ENCODE data around the gene CACNA2D3. TPM values are rescaled to one million over a fixed set of nuclear protein-coding genes. Genes with fewer than 3 reads are reported as not detected.

CACNA2D3 gene
- total RNA-seq, 1 donor from 2014 or later: 17.2 TPM

DNA sequence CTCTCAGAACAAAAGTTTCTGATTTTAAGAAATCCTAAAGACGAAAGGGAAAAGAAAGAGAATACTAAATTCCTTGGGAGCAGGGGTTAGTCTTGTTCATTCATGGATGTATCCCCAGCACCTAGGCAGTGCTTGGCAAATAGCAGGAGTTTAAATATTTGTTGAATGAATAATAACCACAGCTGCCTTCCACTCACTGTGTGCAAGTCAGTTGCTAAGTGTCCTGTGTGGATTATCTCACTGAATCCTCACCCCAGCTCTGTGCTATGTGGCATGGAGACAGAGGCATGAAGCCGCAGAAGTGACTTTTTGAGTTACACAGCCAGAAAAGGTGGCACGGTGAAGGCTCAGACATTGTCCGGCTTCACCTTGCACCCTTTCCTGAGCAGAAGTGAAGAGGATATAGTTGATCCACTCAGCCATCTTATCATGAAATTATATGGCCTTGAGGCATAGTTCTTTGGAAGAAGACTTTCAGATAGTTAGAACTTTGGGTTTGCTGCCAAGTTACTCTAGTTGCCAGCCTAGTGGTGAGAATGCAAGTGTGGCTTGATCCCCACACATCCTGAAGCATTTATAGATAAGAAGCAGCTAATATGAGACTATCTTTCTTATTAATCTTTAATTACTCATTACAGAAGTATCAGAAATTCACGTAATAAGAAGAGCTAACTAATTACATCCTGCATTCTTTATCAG lies 450.0 kb downstream of the CACNA2D3 start:
- TF ChIP-seq POLR2A (IDR thresholded peaks at IDR 0.05) (no peak), POLR2AphosphoS5 (IDR thresholded peaks at IDR 0.05; ENCODE audit: insufficient read depth in 1 of 2, low read depth in 1 of 2) (no peak)
- TF ChIP-seq, protein P1, sequence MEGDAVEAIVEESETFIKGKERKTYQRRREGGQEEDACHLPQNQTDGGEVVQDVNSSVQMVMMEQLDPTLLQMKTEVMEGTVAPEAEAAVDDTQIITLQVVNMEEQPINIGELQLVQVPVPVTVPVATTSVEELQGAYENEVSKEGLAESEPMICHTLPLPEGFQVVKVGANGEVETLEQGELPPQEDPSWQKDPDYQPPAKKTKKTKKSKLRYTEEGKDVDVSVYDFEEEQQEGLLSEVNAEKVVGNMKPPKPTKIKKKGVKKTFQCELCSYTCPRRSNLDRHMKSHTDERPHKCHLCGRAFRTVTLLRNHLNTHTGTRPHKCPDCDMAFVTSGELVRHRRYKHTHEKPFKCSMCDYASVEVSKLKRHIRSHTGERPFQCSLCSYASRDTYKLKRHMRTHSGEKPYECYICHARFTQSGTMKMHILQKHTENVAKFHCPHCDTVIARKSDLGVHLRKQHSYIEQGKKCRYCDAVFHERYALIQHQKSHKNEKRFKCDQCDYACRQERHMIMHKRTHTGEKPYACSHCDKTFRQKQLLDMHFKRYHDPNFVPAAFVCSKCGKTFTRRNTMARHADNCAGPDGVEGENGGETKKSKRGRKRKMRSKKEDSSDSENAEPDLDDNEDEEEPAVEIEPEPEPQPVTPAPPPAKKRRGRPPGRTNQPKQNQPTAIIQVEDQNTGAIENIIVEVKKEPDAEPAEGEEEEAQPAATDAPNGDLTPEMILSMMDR (IDR thresholded peaks at IDR 0.05): no peak
- intact Hi-C loops (cut with DNase I): no loop called here
- Histone ChIP-seq H3K27me3 (no peaks in the 10 kb centered on the region), H3K4me3 (no peak overlapping the region), H3K27ac (no peak overlapping the region), H3K36me3 (no peaks in the 10 kb centered on the region), H3K9me3 (no peaks in the 10 kb centered on the region), H3K4me1 (no peaks in the 10 kb centered on the region)
- no peak for DNase-seq (ENCODE audit: extremely low spot score in 2 of 2)

DNA sequence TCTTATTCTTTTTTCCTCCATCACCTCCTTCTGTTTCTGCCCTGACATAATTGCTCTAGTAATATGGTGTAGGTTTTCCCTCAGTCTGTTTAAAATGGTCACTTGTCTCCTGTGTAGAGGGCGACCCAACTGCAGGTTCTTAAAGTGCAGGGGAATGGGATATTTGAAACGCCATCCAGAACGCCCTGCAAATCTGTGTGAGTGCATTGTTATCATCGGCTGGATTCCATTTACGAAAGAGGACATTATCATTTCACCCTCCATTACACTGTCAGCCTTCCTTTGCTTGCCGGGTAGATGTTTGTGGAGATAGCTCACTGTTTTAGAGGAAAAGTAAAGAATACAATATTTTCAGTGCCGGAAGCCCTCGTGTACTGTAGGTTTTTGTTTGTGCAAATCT lies 451.5 kb downstream of the CACNA2D3 start:
- no peaks in the 10 kb centered on the region for H3K36me3 ChIP-seq
- H3K9me3 ChIP-seq: no peaks in the 10 kb centered on the region
- H3K4me1 ChIP-seq: no peaks in the 10 kb centered on the region
- TF ChIP-seq POLR2A (IDR thresholded peaks at IDR 0.05) (no peak), POLR2AphosphoS5 (IDR thresholded peaks at IDR 0.05; ENCODE audit: insufficient read depth in 1 of 2, low read depth in 1 of 2) (no peak)
- TF ChIP-seq, protein P1 (IDR thresholded peaks at IDR 0.05): no peak
- intact Hi-C loops (cut with DNase I): no loop called here
- no peak for DNase-seq (ENCODE audit: extremely low spot score in 2 of 2)
- H3K27ac ChIP-seq: no peak overlapping the region
- H3K4me3 ChIP-seq: no peak overlapping the region
- no peaks in the 10 kb centered on the region for H3K27me3 ChIP-seq

DNA sequence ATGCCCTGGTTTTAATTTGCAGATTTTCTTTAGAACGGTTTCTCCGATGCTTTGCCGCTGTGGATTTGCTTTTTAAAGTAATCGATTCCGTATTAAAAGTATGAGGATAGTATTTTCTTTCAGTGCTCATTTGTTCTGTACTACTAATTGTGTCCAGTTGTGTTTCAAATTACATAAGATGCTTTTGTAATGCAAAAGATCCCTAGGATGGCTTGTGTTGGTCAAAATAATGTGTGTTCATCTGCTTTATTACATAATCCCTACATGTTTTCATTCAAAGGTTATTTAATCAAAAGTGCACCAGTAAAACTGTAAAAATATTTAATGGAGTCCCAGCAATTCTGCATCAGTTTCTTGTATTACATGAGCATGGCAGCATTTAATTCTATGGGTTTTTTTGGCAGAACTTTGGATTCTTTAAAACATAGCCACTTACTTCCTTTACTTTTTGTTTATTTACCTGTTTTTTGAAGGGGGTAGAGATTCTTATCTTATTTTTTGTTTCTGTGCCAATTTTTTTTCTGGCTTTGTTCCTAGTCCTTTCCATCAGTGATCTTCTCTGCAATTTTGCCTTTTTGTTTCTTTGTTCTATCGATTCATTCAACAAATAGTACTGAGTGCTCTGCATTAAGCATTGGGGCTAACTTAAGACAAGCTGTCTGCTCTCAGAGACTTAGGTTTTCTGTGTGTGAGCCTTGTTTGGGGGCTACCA lies 452.7 kb downstream of the CACNA2D3 start:
- Histone ChIP-seq H3K4me1 (no peaks in the 10 kb centered on the region), H3K9me3 (no peaks in the 10 kb centered on the region), H3K27ac (no peak overlapping the region), H3K4me3 (no peak overlapping the region), H3K27me3 (no peaks in the 10 kb centered on the region), H3K36me3 (no peaks in the 10 kb centered on the region)
- DNase-seq (ENCODE audit: extremely low spot score in 2 of 2): no peak
- intact Hi-C loops (cut with DNase I): no loop called here
- no peak for TF ChIP-seq POLR2A (IDR thresholded peaks at IDR 0.05)
- TF ChIP-seq POLR2AphosphoS5 (IDR thresholded peaks at IDR 0.05; ENCODE audit: insufficient read depth in 1 of 2, low read depth in 1 of 2): no peak
- TF ChIP-seq, protein P1 (IDR thresholded peaks at IDR 0.05): no peak

DNA sequence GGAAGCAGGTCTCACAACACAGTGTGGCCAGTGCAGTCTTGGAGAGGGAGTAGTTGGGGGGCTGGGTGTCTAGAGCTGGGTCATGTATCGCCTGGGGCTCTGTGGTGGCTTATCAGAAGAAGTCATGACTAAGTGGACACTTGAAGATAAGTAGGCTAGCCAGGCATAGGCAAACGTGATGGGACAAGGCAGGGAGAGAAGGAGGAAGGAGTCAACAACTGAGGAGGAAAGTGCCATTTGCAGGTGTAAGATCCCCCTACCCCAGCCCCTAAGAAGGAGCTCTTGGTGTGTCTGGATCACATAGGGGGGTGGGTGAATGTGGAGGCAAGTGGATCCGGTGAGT lies 453.2 kb downstream of the CACNA2D3 start:
- H3K4me1 ChIP-seq: no peaks in the 10 kb centered on the region
- TF ChIP-seq POLR2A (IDR thresholded peaks at IDR 0.05) (no peak), POLR2AphosphoS5 (IDR thresholded peaks at IDR 0.05; ENCODE audit: insufficient read depth in 1 of 2, low read depth in 1 of 2) (no peak)
- TF ChIP-seq, protein P1 (IDR thresholded peaks at IDR 0.05): no peak
- intact Hi-C loops (cut with DNase I): no loop called here
- no peak overlapping the region for H3K4me3 ChIP-seq
- no peaks in the 10 kb centered on the region for H3K36me3 ChIP-seq
- no peak for DNase-seq (ENCODE audit: extremely low spot score in 2 of 2)
- no peaks in the 10 kb centered on the region for H3K27me3 ChIP-seq
- no peak overlapping the region for H3K27ac ChIP-seq
- no peaks in the 10 kb centered on the region for H3K9me3 ChIP-seq

DNA sequence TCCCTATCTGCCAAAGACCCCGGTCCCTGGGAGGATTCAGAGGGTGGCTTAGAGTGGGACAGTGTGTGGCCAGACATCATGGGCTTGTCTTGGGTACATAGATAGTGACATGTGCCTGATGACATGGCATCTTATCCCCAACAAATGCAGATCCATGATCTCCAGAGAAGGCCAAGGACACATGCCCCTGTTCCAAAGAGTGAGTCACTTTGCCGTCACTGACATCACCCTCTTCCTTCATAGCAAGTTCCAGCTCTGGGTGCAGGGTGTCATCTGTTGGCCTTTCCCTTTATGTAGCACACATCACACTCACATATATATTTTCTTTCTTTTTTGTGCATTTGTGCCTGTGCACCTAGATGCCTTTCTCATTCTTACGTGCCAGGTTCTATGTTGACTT lies 455.0 kb downstream of the CACNA2D3 start:
- intact Hi-C loops (cut with DNase I): no loop called here
- no peak overlapping the region for H3K27ac ChIP-seq
- TF ChIP-seq POLR2AphosphoS5 (IDR thresholded peaks at IDR 0.05; ENCODE audit: insufficient read depth in 1 of 2, low read depth in 1 of 2) (no peak), POLR2A (IDR thresholded peaks at IDR 0.05) (no peak)
- TF ChIP-seq, protein P1 (IDR thresholded peaks at IDR 0.05): no peak
- no peak for DNase-seq (ENCODE audit: extremely low spot score in 2 of 2)
- no peaks in the 10 kb centered on the region for H3K9me3 ChIP-seq
- no peaks in the 10 kb centered on the region for H3K27me3 ChIP-seq
- H3K4me1 ChIP-seq: no peaks in the 10 kb centered on the region
- H3K4me3 ChIP-seq: no peak overlapping the region
- H3K36me3 ChIP-seq: no peaks in the 10 kb centered on the region
